ENCODE results near the gene GRK4. TPM values are rescaled to one million over a fixed set of nuclear protein-coding genes. Genes with fewer than 3 reads are reported as not detected.

Gene GRK4
- total RNA-seq, 1 experiment from 2014 or later, result 4.2 TPM

DNA sequence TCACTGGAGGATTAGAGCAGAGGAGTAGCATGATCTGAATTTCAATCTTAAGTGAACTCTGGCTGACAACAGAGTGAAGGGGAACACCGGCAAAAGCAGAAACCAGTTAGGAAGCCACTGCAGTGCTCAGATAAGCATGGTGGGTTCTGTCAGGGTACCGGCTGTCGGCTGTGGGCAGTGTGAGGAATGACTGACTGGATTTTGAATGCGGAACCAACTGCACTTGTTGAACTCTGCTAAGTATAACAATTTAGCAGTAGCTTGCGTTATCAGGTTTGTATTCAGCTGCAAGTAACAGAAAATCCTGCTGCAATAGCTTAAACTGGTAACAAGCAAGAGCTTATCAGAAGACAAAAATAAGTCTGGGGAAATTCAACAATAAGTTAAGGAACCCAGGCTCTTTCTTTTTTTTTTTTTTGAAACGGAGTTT lies 116.3 kb downstream of the GRK4 start:
- RAD21 ChIA-PET (ENCODE audit: low non-redundant PET in 1 of 2, low total read pairs in 2 of 2, uncharacterized antibody in 2 of 2, unreplicated experiment in 2 of 2), result no interaction called here
- Histone ChIP-seq H3K9me3 (ENCODE audit: control insufficient read depth in 1 of 2, insufficient read depth in 1 of 2, low read depth in 1 of 2, low read length in 2 of 2) (no peaks in the 10 kb centered on the region), H3K4me2 (ENCODE audit: low read length) (no peak overlapping the region), H3K27me3 (ENCODE audit: insufficient read depth, low read length) (no peaks in the 10 kb centered on the region), H3K9ac (ENCODE audit: low read length) (no peak overlapping the region), H3K4me1 (ENCODE audit: control insufficient read depth in 1 of 2, insufficient read depth in 2 of 2, low read length in 2 of 2) (peaks cover 5 to 8% of the 10 kb centered on the region in 2 experiments; a peak in 3 of 4 replicates), H3K4me3 (replicated peaks in 1 of 2; ENCODE audit: low read depth in 1 of 2, low read length in 2 of 2) (no peak overlapping the region), H3K27ac (ENCODE audit: low read depth, low read length) (no peak overlapping the region), H2AFZ (ENCODE audit: low read depth, low read length, poor library complexity, severe bottlenecking) (no peak overlapping the region), H3K9me2 (ENCODE audit: insufficient read depth) (no peaks in the 10 kb centered on the region), H4K20me1 (ENCODE audit: insufficient read depth) (0 out of 2 replicates have a peak, but pooled peaks cover 5% of the 10 kb centered on the region), H3K79me2 (ENCODE audit: insufficient read depth, low read length) (peaks cover 88% of the 10 kb centered on the region), H3K36me3 (ENCODE audit: control insufficient read depth in 1 of 2, insufficient read depth in 2 of 2, low read length in 2 of 2) (no peaks in the 10 kb centered on the region)
- intact Hi-C loops (cut with micrococcal nuclease), result no loop called here
- TF ChIP-seq JUND (IDR thresholded peaks at IDR 0.05) (no peak), FOSL1 (IDR thresholded peaks at IDR 0.05; ENCODE audit: low read depth) (no peak), CBX3 (IDR thresholded peaks at IDR 0.05; ENCODE audit: low read depth) (no peak), SRF (IDR thresholded peaks at IDR 0.05; ENCODE audit: low read depth) (no peak), CEBPB (IDR thresholded peaks at IDR 0.05; ENCODE audit: low read depth) (no peak), ELF1 (IDR thresholded peaks at IDR 0.05; ENCODE audit: borderline replicate concordance, low read depth) (no peak), EGR1 (IDR thresholded peaks at IDR 0.05; ENCODE audit: low read depth) (no peak)
- TF ChIP-seq, protein P1, sequence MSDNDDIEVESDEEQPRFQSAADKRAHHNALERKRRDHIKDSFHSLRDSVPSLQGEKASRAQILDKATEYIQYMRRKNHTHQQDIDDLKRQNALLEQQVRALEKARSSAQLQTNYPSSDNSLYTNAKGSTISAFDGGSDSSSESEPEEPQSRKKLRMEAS (IDR thresholded peaks at IDR 0.05), result no peak
- TF ChIP-seq, protein P2, sequence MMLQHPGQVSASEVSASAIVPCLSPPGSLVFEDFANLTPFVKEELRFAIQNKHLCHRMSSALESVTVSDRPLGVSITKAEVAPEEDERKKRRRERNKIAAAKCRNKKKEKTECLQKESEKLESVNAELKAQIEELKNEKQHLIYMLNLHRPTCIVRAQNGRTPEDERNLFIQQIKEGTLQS (IDR thresholded peaks at IDR 0.05), result no peak
- DNase-seq (ENCODE audit: low read depth, low spot score) (no peak), ATAC-seq (no peak)
- CTCF ChIA-PET, result no interaction called here
- no TSS peak for BruUV-seq (replicated peaks)
- POLR2A ChIA-PET, result no interaction called here

DNA sequence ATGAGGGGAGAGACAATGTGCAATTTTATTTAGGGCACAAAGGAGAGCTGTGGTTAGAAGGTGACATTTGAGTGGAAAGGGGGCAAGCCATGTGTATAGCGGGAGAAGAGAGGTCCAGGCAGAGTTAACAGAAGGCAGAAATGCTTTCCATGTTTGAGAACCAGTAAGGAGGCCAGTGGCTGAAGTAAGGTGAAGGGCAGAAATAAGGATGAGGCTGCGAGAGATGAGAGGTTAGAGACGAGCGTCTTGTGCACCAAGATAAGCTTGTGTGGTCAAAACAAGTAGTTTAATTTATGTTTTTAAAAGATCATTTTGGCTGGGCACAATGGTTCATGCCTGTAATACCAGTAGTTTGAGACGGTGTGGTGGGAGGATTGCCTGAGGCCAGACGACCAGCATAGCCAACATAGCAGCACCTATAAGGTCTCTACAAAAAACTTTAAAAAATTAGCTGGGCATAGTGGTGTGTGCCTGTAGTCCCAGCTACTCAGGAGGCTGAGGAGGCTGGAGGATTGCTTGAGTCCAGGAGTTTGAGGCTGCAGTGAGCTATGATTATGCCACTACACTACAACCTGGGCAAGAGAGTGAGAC lies 119.6 kb downstream of the GRK4 start:
- H3K4me2 ChIP-seq (ENCODE audit: low read length), result no peak overlapping the region
- CTCF ChIA-PET, result no interaction called here

More for the DNA sequence above, 119.6 kb downstream of the GRK4 start:
- H3K27me3 ChIP-seq (ENCODE audit: insufficient read depth, low read length), result no peaks in the 10 kb centered on the region
- H3K4me1 ChIP-seq (ENCODE audit: control insufficient read depth in 1 of 2, insufficient read depth in 2 of 2, low read length in 2 of 2), result no peaks in the 10 kb centered on the region
- no peaks in the 10 kb centered on the region for H3K9me2 ChIP-seq (ENCODE audit: insufficient read depth)
- ChIA-PET POLR2A (no interaction called here), RAD21 (ENCODE audit: low non-redundant PET in 1 of 2, low total read pairs in 2 of 2, uncharacterized antibody in 2 of 2, unreplicated experiment in 2 of 2) (no interaction called here)
- DNase-seq (ENCODE audit: low read depth, low spot score) (no peak), ATAC-seq (no peak)
- intact Hi-C loops (cut with micrococcal nuclease), result no loop called here
- no TSS peak for BruUV-seq (replicated peaks)
- H3K79me2 ChIP-seq (ENCODE audit: insufficient read depth, low read length), result peaks cover 67% of the 10 kb centered on the region
- no peaks in the 10 kb centered on the region for H3K9me3 ChIP-seq (ENCODE audit: control insufficient read depth in 1 of 2, insufficient read depth in 1 of 2, low read depth in 1 of 2, low read length in 2 of 2)
- no peak for TF ChIP-seq JUND (IDR thresholded peaks at IDR 0.05)
- no peak for TF ChIP-seq POLR2A (IDR thresholded peaks at IDR 0.05; ENCODE audit: borderline replicate concordance, extremely low read depth, insufficient read depth, insufficient read length)
- H3K4me3 ChIP-seq (replicated peaks in 1 of 2; ENCODE audit: low read depth in 1 of 2, low read length in 2 of 2), result no peak overlapping the region
- no peak overlapping the region for H3K27ac ChIP-seq (ENCODE audit: low read depth, low read length)
- no peaks in the 10 kb centered on the region for H3K36me3 ChIP-seq (ENCODE audit: control insufficient read depth in 1 of 2, insufficient read depth in 2 of 2, low read length in 2 of 2)
- H4K20me1 ChIP-seq (ENCODE audit: insufficient read depth), result no peaks in the 10 kb centered on the region
- H2AFZ ChIP-seq (ENCODE audit: low read depth, low read length, poor library complexity, severe bottlenecking), result no peak overlapping the region
- H3K9ac ChIP-seq (ENCODE audit: low read length), result no peak overlapping the region
